HG03064 (cell line): ENCODE measurements around the gene STX16.

ENCODE experiments used
- ATAC-seq: cut with Tn5 transposase; IDR thresholded peaks from one replicate; pipeline ENCODE4 v1.9.1; 2021; ENCODE audit warnings: low read depth; ENCODE audit not compliant: unreplicated experiment

Gene STX16

GRCh38 chr20:58618351-58619076 is 32.6 kb upstream of the STX16 start:
- ATAC-seq = no peak

GRCh38 chr20:58619077-58619863 is 31.8 kb upstream of the STX16 start:
- ATAC-seq = no peak

GRCh38 chr20:58619864-58620431 is 31.1 kb upstream of the STX16 start:
- ATAC-seq = no peak

- ATAC-seq = no peak
Observed at GRCh38 chr20:58621906-58622548, 29.1 kb upstream of the STX16 start.

- no peak for ATAC-seq
Observed at GRCh38 chr20:58622671-58623578, 28.2 kb upstream of the STX16 start.

GRCh38 chr20:58623579-58624473 is 27.3 kb upstream of the STX16 start:
- ATAC-seq = no peak

- ATAC-seq = no peak
Observed at GRCh38 chr20:58624687-58625086, 26.4 kb upstream of the STX16 start.

- no peak for ATAC-seq
Observed at GRCh38 chr20:58625585-58625984, 25.5 kb upstream of the STX16 start.

GRCh38 chr20:58626051-58626450 is 25.0 kb upstream of the STX16 start:
- ATAC-seq = no peak

- ATAC-seq = no peak
Observed at GRCh38 chr20:58627212-58628072, 23.6 kb upstream of the STX16 start.

- no peak for ATAC-seq
Observed at GRCh38 chr20:58628491-58629214, 22.4 kb upstream of the STX16 start.

GRCh38 chr20:58629215-58629580 is 21.9 kb upstream of the STX16 start:
- no peak for ATAC-seq

- no peak for ATAC-seq
Observed at GRCh38 chr20:58630063-58630462, 21.0 kb upstream of the STX16 start.

GRCh38 chr20:58633161-58634053 is 17.7 kb upstream of the STX16 start:
- ATAC-seq = no peak

GRCh38 chr20:58634059-58634458 is 17.0 kb upstream of the STX16 start:
- ATAC-seq = no peak

GRCh38 chr20:58634521-58635278 is 16.4 kb upstream of the STX16 start:
- no peak for ATAC-seq
